Activated naive CD8-positive, alpha-beta T cell treated with anti-CD3 and anti-CD28 coated beads, Interleukin-2, amount 50 U/mL, for 24 hours (primary cell): Measurements from ENCODE around the gene KIF26B.
"Not testable (repeated sequence)": the region's sequence is repeated elsewhere in the genome, so short reads cannot be mapped to it uniquely, and the experiment has no call there.

Experiments
- ATAC-seq: fragments of 150-1000 bp; cut with Tn5 transposase; one replicate; pipeline ENCODE4 v1.10.0; 2021
- DNase-seq: peaks from one replicate; pipeline ENCODE4 v3.0.0; 2021
- H3K27ac Mint-ChIP-seq: one replicate; pipeline ENCODE4 v1.8.0; 2021; ENCODE audit warnings: mild to moderate bottlenecking, mixed read lengths
- H3K27me3 Mint-ChIP-seq: one replicate; pipeline ENCODE4 v1.8.0; 2021; ENCODE audit warnings: mixed read lengths
- H3K36me3 Mint-ChIP-seq: one replicate; pipeline ENCODE4 v1.8.0; 2021; ENCODE audit warnings: low read depth, mixed read lengths
- H3K4me1 Mint-ChIP-seq: one replicate; pipeline ENCODE4 v1.8.0; 2021; ENCODE audit warnings: mixed read lengths
- H3K4me3 Mint-ChIP-seq: one replicate; pipeline ENCODE4 v1.8.0; 2021; ENCODE audit warnings: mild to moderate bottlenecking, moderate library complexity, mixed read lengths
- H3K9me3 Mint-ChIP-seq: one replicate; pipeline ENCODE4 v1.8.0; 2021; ENCODE audit warnings: mixed read lengths

Gene KIF26B

DNA sequence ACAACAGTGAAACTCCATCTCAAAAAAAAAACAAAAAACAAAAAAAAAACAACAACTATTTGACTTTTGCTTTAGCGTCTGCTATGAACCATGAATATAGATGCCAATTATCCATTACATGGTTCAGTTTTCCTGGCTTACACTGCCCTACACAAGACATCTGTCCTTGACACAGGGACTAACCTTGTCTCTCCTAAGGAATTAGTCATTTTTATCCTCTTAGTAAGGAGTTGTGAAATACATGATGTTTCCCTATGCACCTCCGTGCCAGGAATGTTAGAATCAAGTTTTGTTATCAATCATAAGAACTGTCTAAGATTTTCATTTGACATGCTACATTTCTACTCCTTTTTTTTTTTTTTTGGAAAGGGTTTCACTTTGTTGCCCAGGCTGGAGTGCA lies 241.8 kb downstream of the KIF26B start:
- ATAC-seq = no peak
- Mint-ChIP-seq H3K4me1 (no peaks in the 10 kb centered on the region), H3K4me3 (no peak overlapping the region), H3K27ac (no peak overlapping the region), H3K9me3 (peaks cover 4% of the 10 kb centered on the region), H3K36me3 (no peaks in the 10 kb centered on the region), H3K27me3 (no peaks in the 10 kb centered on the region)
- DNase-seq = no peak

DNA sequence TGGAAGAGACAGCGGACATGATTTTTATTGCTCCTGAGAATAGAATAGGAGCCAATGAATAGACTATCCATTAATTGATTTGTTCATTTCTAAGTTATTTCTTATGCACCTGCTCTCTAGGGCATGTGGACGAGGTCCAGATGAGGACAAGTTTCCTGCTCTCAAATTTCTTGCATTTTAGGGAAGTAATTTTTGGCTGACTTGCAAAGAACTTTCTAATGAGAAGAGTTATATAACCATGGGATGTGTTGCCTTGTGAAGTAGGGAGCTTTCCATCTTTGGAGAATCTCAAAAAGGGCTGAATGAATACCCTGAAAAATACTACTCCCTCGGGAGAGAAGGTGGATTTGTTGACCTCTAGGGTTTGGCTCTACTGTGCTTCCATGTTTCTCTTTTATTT lies 243.0 kb downstream of the KIF26B start:
- H3K27ac Mint-ChIP-seq = no peak overlapping the region
- H3K9me3 Mint-ChIP-seq = peaks cover 4% of the 10 kb centered on the region
- ATAC-seq (no peak), DNase-seq (no peak)
- no peaks in the 10 kb centered on the region for H3K27me3 Mint-ChIP-seq
- no peaks in the 10 kb centered on the region for H3K36me3 Mint-ChIP-seq
- H3K4me1 Mint-ChIP-seq = no peaks in the 10 kb centered on the region
- H3K4me3 Mint-ChIP-seq = no peak overlapping the region

DNA sequence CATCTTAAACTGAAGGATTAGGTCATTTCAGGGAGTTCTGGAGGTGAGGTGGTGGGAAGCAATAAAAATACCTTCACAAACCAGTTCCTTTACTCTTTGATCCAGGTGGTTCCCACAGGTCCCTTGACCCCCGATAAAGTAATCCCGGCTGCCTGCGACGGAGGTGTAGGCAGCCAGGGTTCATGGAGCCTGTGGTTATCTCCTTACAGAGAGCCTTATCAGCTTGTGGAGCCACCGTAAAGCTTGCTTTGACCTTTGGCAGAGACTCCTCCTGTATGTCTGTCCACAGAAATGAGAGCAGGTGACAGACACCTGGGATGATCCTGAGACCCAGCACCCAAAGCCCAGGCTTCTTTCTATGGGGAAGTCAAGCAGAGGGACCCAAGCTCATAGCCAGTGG lies 243.4 kb downstream of the KIF26B start:
- H3K36me3 Mint-ChIP-seq = no peaks in the 10 kb centered on the region
- H3K4me3 Mint-ChIP-seq = no peak overlapping the region
- no peak for ATAC-seq

GRCh38 chr1:245401881-245402587 lies 247.2 kb downstream of the KIF26B start:
- Mint-ChIP-seq H3K27ac (no peak overlapping the region), H3K4me1 (no peaks in the 10 kb centered on the region), H3K9me3 (no peaks in the 10 kb centered on the region), H3K27me3 (no peaks in the 10 kb centered on the region), H3K4me3 (no peak overlapping the region), H3K36me3 (no peaks in the 10 kb centered on the region)
- DNase-seq (no peak), ATAC-seq (no peak)

More for the DNA sequence above, 243.4 kb downstream of the KIF26B start:
- Mint-ChIP-seq H3K9me3 (peaks cover 3% of the 10 kb centered on the region), H3K27me3 (no peaks in the 10 kb centered on the region), H3K4me1 (no peaks in the 10 kb centered on the region), H3K27ac (no peak overlapping the region)
- DNase-seq = no peak

DNA sequence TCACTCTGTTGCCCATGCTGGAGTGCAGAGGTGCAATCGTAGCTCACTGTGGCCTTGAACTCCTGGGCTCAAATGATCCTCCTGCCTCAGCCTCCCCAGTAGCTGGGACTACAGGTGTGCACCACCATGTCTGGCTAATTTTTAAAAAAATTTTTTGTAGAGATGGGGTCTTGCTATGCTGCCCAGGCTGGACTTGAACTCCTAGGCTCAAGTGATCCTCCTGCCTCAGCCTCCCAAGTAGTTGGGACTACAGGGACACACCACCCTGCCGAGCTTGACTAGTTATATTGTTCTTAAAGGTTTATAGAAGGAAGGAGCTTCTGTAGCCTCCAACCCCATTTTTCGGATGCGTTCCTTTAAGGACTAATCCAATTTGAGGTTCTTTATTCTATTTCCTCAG lies 248.2 kb downstream of the KIF26B start:
- not testable (repeated sequence) for H3K36me3 Mint-ChIP-seq, H3K9me3 Mint-ChIP-seq, H3K4me1 Mint-ChIP-seq, H3K27ac Mint-ChIP-seq, DNase-seq, H3K4me3 Mint-ChIP-seq, ATAC-seq, H3K27me3 Mint-ChIP-seq

DNA sequence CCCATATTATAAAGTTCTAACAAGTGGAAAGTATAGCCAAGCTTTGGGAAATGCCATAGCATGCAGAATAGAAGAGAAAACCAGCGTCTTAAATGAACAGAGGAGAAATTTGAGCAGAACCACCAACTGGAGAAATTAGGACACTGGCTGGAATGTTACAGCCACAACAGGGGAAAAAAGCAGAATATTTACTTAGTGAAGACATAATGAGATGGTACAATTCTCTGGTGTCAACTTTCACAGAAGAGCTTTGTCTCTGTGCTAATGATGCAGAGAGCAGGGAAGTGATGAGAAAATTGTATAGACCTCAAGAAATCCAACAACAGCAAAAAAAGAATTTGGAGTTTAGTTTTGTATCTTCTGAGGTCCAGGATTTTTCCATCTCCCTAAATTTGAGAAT lies 249.7 kb downstream of the KIF26B start:
- H3K9me3 Mint-ChIP-seq = no peaks in the 10 kb centered on the region
- no peak overlapping the region for H3K4me3 Mint-ChIP-seq
- H3K4me1 Mint-ChIP-seq = no peaks in the 10 kb centered on the region
- no peak for DNase-seq
- no peak for ATAC-seq
- H3K27me3 Mint-ChIP-seq = no peaks in the 10 kb centered on the region
- H3K36me3 Mint-ChIP-seq = no peaks in the 10 kb centered on the region
- H3K27ac Mint-ChIP-seq = no peak overlapping the region

- Mint-ChIP-seq H3K9me3 (no peaks in the 10 kb centered on the region), H3K4me1 (no peaks in the 10 kb centered on the region), H3K27me3 (no peaks in the 10 kb centered on the region), H3K4me3 (no peak overlapping the region), H3K27ac (no peak overlapping the region), H3K36me3 (no peaks in the 10 kb centered on the region)
- no peak for ATAC-seq
- no peak for DNase-seq
These were observed 250.2 kb downstream of the KIF26B start for GRCh38 chr1:245404952-245405351.

DNA sequence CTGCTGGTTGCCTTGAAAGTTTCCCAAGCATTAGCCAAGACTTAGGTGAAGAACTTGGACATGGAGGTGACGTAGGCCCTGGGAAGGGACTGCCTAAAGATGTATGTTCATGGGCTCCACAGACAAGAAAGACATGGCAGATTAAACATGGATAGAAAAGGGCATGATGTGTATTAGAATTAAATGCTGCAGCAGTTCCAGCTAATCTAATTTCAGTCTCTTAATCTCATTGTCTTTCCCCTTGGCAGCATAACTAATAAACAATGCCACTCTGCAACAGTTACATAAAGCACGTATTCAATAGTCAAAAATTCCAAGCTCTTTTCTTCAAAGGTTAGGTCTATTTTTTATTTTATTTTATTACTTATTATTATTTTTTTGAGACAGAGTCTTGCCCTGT lies 251.6 kb downstream of the KIF26B start:
- Mint-ChIP-seq H3K4me3 (no peak overlapping the region), H3K36me3 (no peaks in the 10 kb centered on the region), H3K9me3 (no peaks in the 10 kb centered on the region), H3K4me1 (no peaks in the 10 kb centered on the region), H3K27me3 (no peaks in the 10 kb centered on the region), H3K27ac (no peak overlapping the region)
- ATAC-seq = no peak
- no peak for DNase-seq

DNA sequence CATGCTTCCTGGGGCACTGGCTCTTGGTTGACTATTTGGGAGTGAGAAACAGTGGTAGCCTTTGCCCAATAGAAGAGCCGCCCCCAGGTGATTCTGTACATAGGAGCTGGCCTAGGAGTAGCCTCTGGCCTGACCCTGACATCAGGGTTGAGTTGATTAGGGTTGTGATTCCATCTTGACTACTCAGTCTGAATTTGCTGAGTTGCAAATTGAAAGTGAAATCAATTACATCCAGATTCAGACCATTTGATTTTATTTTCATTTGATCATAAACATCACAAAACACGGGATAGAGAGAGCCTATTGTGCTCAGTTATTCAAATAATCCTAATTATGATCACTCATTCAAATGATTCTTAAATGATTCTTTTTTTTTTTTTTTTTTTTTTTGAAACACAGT lies 253.2 kb downstream of the KIF26B start:
- Mint-ChIP-seq H3K9me3 (no peaks in the 10 kb centered on the region), H3K4me3 (no peak overlapping the region), H3K36me3 (no peaks in the 10 kb centered on the region), H3K27ac (no peak overlapping the region), H3K27me3 (no peaks in the 10 kb centered on the region), H3K4me1 (no peaks in the 10 kb centered on the region)
- DNase-seq (no peak), ATAC-seq (no peak)

GRCh38 chr1:245409341-245410195 lies 254.8 kb downstream of the KIF26B start:
- ATAC-seq (no peak), DNase-seq (no peak)
- H3K9me3 Mint-ChIP-seq = no peaks in the 10 kb centered on the region
- H3K4me1 Mint-ChIP-seq = no peaks in the 10 kb centered on the region
- no peak overlapping the region for H3K4me3 Mint-ChIP-seq
- H3K27me3 Mint-ChIP-seq = no peaks in the 10 kb centered on the region
- no peak overlapping the region for H3K27ac Mint-ChIP-seq
- no peaks in the 10 kb centered on the region for H3K36me3 Mint-ChIP-seq

GRCh38 chr1:245411245-245412036 lies 256.7 kb downstream of the KIF26B start:
- Mint-ChIP-seq H3K36me3 (no peaks in the 10 kb centered on the region), H3K9me3 (no peaks in the 10 kb centered on the region), H3K27me3 (no peaks in the 10 kb centered on the region), H3K4me3 (no peak overlapping the region), H3K27ac (no peak overlapping the region), H3K4me1 (no peaks in the 10 kb centered on the region)
- no peak for DNase-seq
- no peak for ATAC-seq

GRCh38 chr1:245412306-245412705 lies 257.5 kb downstream of the KIF26B start:
- Mint-ChIP-seq H3K9me3 (no peaks in the 10 kb centered on the region), H3K36me3 (no peaks in the 10 kb centered on the region), H3K4me1 (no peaks in the 10 kb centered on the region), H3K27me3 (no peaks in the 10 kb centered on the region), H3K4me3 (no peak overlapping the region), H3K27ac (no peak overlapping the region)
- ATAC-seq = no peak
- no peak for DNase-seq

- ATAC-seq = no peak
- no peak for DNase-seq
- H3K9me3 Mint-ChIP-seq = no peaks in the 10 kb centered on the region
- H3K4me3 Mint-ChIP-seq = no peak overlapping the region
- H3K27ac Mint-ChIP-seq = no peak overlapping the region
- no peaks in the 10 kb centered on the region for H3K27me3 Mint-ChIP-seq
- H3K4me1 Mint-ChIP-seq = no peaks in the 10 kb centered on the region
- no peaks in the 10 kb centered on the region for H3K36me3 Mint-ChIP-seq
These were observed 262.0 kb downstream of the KIF26B start for GRCh38 chr1:245416781-245417180.

- ATAC-seq (no peak), DNase-seq (no peak)
- Mint-ChIP-seq H3K27me3 (no peaks in the 10 kb centered on the region), H3K4me3 (no peak overlapping the region), H3K9me3 (no peaks in the 10 kb centered on the region), H3K27ac (no peak overlapping the region), H3K36me3 (no peaks in the 10 kb centered on the region), H3K4me1 (no peaks in the 10 kb centered on the region)
These were observed 263.3 kb downstream of the KIF26B start for GRCh38 chr1:245418077-245418476.
